ENCODE measurements around the gene UQCC2.

Gene UQCC2

DNA sequence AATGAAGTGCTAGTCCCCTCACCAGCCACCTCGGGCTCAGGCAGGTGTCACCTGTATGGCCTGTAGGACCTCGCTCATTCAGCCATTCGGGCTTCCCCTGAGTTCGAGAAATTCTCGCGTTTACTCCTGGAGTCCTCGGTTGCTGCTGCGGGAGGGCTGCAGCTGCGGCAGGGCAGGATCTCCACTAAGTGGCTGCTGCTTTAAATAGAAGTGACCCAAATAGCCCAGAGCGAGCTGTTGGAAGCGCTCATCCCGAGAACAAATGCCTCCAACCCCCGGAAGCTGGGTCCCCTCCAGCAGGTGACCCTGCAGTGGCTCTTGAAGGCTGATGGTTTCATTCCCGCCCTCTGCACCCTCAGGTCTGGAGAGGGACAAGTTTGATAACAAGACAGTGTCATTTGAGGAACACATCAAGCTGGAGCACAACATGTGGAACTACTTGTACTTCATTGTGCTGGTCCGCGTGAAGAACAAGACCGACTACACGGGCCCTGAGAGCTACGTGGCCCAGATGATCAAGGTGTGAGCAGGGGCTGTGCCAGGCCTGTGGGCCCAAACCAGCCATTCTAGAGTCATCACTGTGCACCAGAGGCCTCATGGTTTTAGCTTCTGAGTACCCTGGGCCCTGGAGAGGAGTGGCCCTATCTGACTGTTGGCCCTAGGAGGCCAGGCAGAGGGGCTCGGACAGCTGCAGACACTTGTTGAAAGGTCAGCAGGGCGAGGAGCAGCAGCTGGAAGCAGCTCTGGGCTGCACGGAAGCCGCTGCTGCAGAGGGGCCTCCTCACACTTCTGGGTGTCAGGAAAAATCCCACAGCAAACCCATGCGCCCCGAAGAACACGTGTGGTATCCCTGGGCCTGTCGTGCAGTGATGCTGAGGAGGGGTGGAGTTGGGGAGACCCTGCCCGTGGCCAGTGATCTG lies 18.1 kb downstream of the UQCC2 start:
- H3K4me3 ChIP-seq (replicated peaks in 1 of 2; ENCODE audit: low read depth in 2 of 2, low read length in 2 of 2): no peak overlapping the region
- peak in 1 of 2 donors; percentile 12 for DNase-seq (ENCODE audit: low read depth in 2 of 2)

DNA sequence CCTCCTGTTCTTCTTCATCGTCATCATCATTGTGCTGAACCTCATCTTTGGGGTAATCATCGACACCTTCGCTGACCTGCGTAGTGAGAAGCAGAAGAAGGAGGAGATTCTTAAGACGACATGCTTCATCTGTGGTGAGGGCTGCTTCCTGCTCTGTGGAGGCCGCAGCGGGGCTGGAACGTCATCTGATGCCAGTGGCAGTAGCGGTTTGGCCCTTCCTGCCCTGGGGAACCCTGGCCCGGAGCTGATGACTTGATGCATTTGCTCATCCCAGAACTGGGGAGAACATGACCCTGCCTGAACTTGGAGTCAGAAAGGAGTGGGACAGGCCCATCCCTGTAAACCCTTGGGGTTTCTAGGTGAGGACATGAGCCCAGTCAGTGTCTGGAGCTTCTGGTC lies 18.7 kb downstream of the UQCC2 start:
- TF ChIP-seq, protein P1, sequence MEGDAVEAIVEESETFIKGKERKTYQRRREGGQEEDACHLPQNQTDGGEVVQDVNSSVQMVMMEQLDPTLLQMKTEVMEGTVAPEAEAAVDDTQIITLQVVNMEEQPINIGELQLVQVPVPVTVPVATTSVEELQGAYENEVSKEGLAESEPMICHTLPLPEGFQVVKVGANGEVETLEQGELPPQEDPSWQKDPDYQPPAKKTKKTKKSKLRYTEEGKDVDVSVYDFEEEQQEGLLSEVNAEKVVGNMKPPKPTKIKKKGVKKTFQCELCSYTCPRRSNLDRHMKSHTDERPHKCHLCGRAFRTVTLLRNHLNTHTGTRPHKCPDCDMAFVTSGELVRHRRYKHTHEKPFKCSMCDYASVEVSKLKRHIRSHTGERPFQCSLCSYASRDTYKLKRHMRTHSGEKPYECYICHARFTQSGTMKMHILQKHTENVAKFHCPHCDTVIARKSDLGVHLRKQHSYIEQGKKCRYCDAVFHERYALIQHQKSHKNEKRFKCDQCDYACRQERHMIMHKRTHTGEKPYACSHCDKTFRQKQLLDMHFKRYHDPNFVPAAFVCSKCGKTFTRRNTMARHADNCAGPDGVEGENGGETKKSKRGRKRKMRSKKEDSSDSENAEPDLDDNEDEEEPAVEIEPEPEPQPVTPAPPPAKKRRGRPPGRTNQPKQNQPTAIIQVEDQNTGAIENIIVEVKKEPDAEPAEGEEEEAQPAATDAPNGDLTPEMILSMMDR (IDR thresholded peaks at IDR 0.05; ENCODE audit: low read depth, low read length): no peak
- H3K4me3 ChIP-seq (replicated peaks in 1 of 2; ENCODE audit: low read depth in 2 of 2, low read length in 2 of 2): no peak overlapping the region
- peak; percentile 38 to 55 for DNase-seq (ENCODE audit: low read depth in 2 of 2)

More for the DNA sequence above, 18.1 kb downstream of the UQCC2 start:
- TF ChIP-seq, protein P1 (IDR thresholded peaks at IDR 0.05; ENCODE audit: low read depth, low read length): no peak

DNA sequence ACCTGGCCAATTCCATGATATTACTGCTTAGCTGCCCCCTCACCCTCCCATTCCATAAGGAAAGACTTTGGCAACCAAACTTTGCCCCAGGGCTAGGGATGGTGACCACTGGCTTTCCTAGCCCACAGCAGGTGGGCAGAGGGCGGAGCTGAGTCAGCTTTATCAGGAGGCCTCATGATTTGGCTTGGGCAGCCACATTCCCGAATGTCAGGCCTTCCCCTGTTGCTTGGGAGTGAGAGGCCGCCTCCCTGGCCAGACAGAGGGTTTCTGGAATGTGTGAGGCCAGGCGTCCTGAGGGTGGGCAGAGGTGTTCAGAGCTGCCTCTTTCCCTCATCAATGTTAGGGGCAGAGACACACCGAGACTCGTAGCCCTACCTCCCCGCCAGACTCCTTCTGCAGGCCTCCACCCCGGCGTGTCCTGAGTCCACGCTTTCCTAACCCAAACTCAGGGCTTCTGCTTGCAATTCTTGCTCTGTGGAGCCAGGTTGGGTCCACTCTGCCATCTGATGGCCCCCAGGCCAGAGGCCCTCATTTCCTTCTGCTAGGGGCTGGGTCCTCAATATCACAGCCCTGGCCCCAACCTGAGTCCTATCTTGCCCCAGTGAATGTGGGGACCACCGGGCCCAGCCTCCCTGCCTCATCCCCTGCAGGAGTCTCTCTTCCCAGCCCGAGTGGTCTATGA lies 19.3 kb downstream of the UQCC2 start:
- no peak overlapping the region for H3K4me3 ChIP-seq (replicated peaks in 1 of 2; ENCODE audit: low read depth in 2 of 2, low read length in 2 of 2)
- TF ChIP-seq, protein P1 (IDR thresholded peaks at IDR 0.05; ENCODE audit: low read depth, low read length): no peak
- peak in 1 of 2 donors; percentile 86 for DNase-seq (ENCODE audit: low read depth in 2 of 2)

DNA sequence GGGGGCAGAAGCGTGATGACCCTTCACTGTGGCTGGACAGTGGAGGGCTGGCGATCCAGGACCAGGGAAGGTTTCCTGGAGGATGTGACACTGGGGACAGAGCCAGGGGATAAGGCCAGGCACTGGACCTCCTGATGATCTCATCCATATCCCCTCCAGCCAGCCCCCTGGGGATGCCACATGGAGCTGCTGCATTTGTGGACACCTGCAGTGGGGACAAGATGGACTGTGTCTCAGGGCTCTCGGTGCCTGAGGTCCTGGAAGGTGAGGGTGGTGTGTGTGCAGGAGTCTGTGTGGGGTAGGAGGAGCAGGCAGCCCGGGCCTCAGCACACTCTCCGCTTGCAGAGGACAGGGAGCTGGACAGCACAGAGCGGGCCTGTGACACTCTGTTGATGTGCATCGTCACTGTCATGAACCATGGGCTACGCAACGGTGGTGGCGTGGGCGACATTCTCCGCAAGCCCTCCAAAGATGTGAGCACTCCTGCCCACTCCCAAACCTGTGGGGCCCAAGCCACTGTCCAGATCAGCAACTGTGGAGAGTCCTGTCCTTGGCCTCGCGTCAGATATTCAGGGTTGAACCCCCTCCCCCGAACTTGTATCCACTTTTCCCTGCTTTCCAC lies 19.9 kb downstream of the UQCC2 start:
- TF ChIP-seq, protein P1 (IDR thresholded peaks at IDR 0.05; ENCODE audit: low read depth, low read length): no peak
- H3K4me3 ChIP-seq (replicated peaks in 1 of 2; ENCODE audit: low read depth in 2 of 2, low read length in 2 of 2): no peak overlapping the region
- no peak for DNase-seq (ENCODE audit: low read depth in 2 of 2)

DNA sequence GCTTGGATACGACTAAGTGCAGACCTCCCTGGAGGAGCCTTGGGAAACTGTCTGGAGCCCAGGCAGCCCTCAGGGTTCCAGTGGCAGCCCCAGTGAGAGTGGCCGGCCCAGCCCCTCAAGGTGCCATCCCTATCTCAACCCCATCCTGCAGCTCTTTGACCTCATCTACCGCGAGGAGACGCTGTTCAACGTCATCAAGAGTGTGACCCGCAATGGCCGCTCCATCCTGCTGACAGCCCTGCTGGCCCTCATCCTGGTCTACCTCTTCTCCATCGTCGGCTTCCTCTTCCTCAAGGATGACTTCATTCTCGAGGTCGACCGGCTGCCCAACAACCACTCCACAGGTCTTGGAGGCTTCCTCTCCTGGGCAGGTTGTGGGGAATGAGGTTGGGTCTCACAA lies 20.7 kb downstream of the UQCC2 start:
- DNase-seq (ENCODE audit: low read depth in 2 of 2): no peak
- TF ChIP-seq, protein P1 (IDR thresholded peaks at IDR 0.05; ENCODE audit: low read depth, low read length): no peak
- no peak overlapping the region for H3K4me3 ChIP-seq (replicated peaks in 1 of 2; ENCODE audit: low read depth in 2 of 2, low read length in 2 of 2)

DNA sequence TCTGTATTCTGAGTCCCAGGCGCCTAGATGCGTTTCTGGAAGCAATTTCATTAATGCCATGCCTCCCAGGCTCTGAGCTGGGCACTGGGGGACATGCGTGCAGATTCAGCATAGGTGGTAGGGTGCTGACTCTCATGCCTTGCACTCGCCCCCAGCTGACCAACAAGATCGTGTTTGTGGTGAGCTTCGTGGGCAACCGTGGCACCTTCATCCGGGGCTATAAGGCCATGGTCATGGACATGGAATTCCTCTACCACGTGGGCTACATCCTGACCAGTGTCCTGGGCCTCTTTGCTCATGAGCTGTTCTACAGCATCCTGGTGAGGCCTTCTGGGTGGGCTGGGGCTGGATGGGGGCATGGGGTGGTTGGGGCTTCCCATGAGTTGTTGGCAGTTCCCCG lies 21.6 kb downstream of the UQCC2 start:
- H3K4me3 ChIP-seq (replicated peaks in 1 of 2; ENCODE audit: low read depth in 2 of 2, low read length in 2 of 2): no peak overlapping the region
- TF ChIP-seq, protein P1 (IDR thresholded peaks at IDR 0.05; ENCODE audit: low read depth, low read length): no peak
- DNase-seq (ENCODE audit: low read depth in 2 of 2): no peak

Data from cardiac fibroblast (primary cell).